ENCODE results near the gene DCTN1. TPM values are rescaled to one million over a fixed set of nuclear protein-coding genes. Genes with fewer than 3 reads are reported as not detected.

The DCTN1 gene
- total RNA-seq, 1 donor from 2014 or later = 244 TPM

DNA sequence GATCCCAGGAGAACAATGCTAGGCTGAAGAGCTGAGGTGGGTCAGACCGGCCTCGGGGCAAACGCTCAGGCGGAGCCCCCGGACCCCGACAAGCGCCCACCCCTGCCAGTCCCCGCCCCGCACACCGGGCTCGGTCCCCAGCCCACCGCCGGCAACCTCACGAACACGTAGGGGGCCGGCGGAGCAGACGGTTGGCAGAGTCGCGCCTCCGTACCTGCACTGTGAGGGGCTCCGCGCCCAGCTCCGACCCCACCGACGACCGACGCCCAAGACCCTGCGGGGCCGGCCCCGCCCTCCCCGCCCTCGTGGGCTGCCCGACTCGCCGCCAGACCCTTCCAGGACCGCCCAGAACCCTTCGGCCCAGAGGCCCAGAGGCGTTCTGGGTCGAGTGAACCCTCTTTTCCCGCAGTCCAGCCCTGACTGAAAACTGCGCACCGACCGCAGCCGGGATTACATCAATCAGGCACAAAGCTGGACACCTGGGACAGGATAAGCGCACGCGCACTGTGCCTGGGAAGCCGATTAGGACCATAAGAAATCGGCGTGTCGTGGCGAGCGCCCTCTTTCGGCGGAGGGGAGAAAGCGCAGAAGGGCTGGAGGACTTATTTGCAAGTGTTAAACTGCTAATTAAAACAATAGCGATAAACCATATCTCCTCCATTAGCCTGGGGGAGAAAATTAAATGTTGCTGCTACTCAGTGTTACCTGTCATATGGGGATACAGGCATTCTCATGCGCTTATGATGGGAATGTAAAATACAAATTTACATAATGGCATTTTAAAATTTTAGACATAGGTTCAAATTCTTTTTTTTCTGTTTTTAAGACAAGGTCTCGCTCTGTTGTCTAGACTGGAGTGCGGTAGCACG is 11.7 kb upstream of the DCTN1 start:
- H3K9me3 Mint-ChIP-seq (ENCODE audit: unreplicated experiment) = no peaks in the 10 kb centered on the region
- no peaks in the 10 kb centered on the region for H3K36me3 Mint-ChIP-seq (ENCODE audit: low read depth, unreplicated experiment)
- H3K4me3 Mint-ChIP-seq (ENCODE audit: unreplicated experiment) = peak overlapping the region; percentile 97
- peak; percentile 96 for DNase-seq (ENCODE audit: low spot score)
- TF ChIP-seq, protein P1, sequence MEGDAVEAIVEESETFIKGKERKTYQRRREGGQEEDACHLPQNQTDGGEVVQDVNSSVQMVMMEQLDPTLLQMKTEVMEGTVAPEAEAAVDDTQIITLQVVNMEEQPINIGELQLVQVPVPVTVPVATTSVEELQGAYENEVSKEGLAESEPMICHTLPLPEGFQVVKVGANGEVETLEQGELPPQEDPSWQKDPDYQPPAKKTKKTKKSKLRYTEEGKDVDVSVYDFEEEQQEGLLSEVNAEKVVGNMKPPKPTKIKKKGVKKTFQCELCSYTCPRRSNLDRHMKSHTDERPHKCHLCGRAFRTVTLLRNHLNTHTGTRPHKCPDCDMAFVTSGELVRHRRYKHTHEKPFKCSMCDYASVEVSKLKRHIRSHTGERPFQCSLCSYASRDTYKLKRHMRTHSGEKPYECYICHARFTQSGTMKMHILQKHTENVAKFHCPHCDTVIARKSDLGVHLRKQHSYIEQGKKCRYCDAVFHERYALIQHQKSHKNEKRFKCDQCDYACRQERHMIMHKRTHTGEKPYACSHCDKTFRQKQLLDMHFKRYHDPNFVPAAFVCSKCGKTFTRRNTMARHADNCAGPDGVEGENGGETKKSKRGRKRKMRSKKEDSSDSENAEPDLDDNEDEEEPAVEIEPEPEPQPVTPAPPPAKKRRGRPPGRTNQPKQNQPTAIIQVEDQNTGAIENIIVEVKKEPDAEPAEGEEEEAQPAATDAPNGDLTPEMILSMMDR (IDR thresholded peaks at IDR 0.05; ENCODE audit: unreplicated experiment) = peak; percentile 95
- peaks cover 6% of the 10 kb centered on the region for H3K27me3 Mint-ChIP-seq (ENCODE audit: unreplicated experiment)
- peaks cover 7% of the 10 kb centered on the region for H3K4me1 Mint-ChIP-seq (ENCODE audit: unreplicated experiment)
- H3K27ac Mint-ChIP-seq (ENCODE audit: unreplicated experiment) = peak overlapping the region; percentile 93

DNA sequence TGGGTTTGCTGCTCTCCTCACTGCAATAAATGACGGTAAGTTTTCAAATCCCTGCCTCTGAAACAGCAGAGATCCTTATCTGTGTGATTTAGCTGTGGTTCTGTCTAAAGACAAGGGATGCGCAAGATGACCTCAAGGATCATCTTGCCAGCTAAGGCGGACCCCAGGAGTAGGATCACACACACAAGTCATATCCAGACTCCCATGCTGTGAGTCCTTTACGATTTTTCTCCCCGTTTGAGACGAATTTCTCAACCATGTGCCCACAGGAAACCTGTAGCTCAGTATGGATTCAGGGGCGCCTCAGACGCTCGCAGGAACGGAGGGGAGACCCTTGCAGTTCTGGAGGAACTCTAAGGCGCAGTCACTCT is 11.1 kb upstream of the DCTN1 start:
- no peak for DNase-seq (ENCODE audit: low spot score)
- H3K4me1 Mint-ChIP-seq (ENCODE audit: unreplicated experiment) = peaks cover 7% of the 10 kb centered on the region
- TF ChIP-seq, protein P1 (IDR thresholded peaks at IDR 0.05; ENCODE audit: unreplicated experiment) = no peak
- no peaks in the 10 kb centered on the region for H3K36me3 Mint-ChIP-seq (ENCODE audit: low read depth, unreplicated experiment)
- no peaks in the 10 kb centered on the region for H3K9me3 Mint-ChIP-seq (ENCODE audit: unreplicated experiment)
- peak overlapping the region; percentile 92 for H3K27ac Mint-ChIP-seq (ENCODE audit: unreplicated experiment)
- H3K4me3 Mint-ChIP-seq (ENCODE audit: unreplicated experiment) = peak overlapping the region; percentile 97
- peaks cover 6% of the 10 kb centered on the region for H3K27me3 Mint-ChIP-seq (ENCODE audit: unreplicated experiment)

DNA sequence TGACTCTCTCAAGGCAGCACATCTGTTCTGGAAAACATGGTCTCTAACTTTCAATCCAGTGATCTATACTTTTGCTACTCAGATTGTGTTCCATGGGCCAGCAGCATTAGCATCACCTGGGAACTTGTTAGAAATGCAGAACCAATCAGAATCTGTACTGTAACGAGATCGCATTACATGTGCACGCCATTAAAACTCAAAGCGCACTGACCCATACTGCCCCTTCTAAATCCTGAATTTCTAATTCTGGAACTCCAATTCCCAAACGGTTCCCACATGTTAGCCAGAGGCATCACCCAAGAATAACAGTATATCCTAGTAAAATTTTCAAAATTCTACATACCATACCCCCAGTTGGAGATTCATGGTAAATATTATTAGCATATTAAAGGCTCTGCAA is 10.5 kb upstream of the DCTN1 start:
- Mint-ChIP-seq H3K27me3 (ENCODE audit: unreplicated experiment) (peaks cover 6% of the 10 kb centered on the region), H3K9me3 (ENCODE audit: unreplicated experiment) (no peaks in the 10 kb centered on the region), H3K4me3 (ENCODE audit: unreplicated experiment) (peak overlapping the region; percentile 88), H3K4me1 (ENCODE audit: unreplicated experiment) (peaks cover 7% of the 10 kb centered on the region), H3K36me3 (ENCODE audit: low read depth, unreplicated experiment) (no peaks in the 10 kb centered on the region), H3K27ac (ENCODE audit: unreplicated experiment) (peak overlapping the region; percentile 6)
- TF ChIP-seq, protein P1 (IDR thresholded peaks at IDR 0.05; ENCODE audit: unreplicated experiment) = no peak
- no peak for DNase-seq (ENCODE audit: low spot score)

DNA sequence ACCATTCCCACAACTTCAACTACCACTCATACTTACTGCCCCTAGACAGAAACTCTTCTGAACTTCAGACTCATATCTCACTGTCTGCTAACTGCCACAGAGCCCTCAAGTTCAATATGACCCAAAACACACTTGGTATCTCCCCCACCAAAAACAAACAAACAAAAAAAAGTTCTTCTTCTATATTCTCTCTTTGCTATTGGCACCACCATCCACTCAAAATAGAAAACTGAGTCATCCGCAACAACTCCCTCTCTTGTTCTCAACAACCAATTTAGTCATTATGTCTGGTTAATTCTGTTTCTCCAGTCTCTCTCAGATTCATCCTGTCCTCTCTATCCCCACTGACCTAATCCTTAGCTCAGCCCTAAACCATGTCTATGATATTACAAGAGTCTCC is 7.2 kb upstream of the DCTN1 start:
- DNase-seq (ENCODE audit: low spot score) = no peak

DNA sequence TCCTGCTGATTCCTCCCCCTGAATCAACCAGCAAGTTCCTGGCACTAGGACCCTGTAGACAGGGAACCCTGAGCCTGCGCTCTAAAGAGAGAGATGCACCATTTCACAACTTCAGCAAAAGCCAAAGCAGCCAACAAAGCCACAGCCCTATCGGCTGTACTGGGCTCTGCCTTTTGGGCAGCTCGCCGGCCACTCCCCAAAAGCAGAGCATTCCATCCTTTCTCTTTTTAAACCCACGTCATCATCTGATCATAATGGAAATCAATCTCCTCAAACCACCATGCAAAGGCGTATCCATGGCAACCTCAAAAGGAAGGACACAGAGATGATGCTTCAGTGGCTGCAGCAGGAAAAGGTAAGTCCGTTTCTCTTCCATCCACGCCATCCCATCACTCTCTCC is 5.3 kb upstream of the DCTN1 start:
- no peaks in the 10 kb centered on the region for H3K27me3 Mint-ChIP-seq (ENCODE audit: unreplicated experiment)
- TF ChIP-seq, protein P1 (IDR thresholded peaks at IDR 0.05; ENCODE audit: unreplicated experiment) = no peak
- no peaks in the 10 kb centered on the region for H3K9me3 Mint-ChIP-seq (ENCODE audit: unreplicated experiment)
- no peak for DNase-seq (ENCODE audit: low spot score)
- peaks cover 5% of the 10 kb centered on the region for H3K36me3 Mint-ChIP-seq (ENCODE audit: low read depth, unreplicated experiment)
- H3K27ac Mint-ChIP-seq (ENCODE audit: unreplicated experiment) = no peak overlapping the region
- peaks cover 17% of the 10 kb centered on the region for H3K4me1 Mint-ChIP-seq (ENCODE audit: unreplicated experiment)
- no peak overlapping the region for H3K4me3 Mint-ChIP-seq (ENCODE audit: unreplicated experiment)

More for the DNA sequence above, 7.2 kb upstream of the DCTN1 start:
- H3K27ac Mint-ChIP-seq (ENCODE audit: unreplicated experiment) = no peak overlapping the region
- no peaks in the 10 kb centered on the region for H3K36me3 Mint-ChIP-seq (ENCODE audit: low read depth, unreplicated experiment)
- TF ChIP-seq, protein P1 (IDR thresholded peaks at IDR 0.05; ENCODE audit: unreplicated experiment) = no peak
- no peak overlapping the region for H3K4me3 Mint-ChIP-seq (ENCODE audit: unreplicated experiment)
- H3K9me3 Mint-ChIP-seq (ENCODE audit: unreplicated experiment) = no peaks in the 10 kb centered on the region
- H3K4me1 Mint-ChIP-seq (ENCODE audit: unreplicated experiment) = peaks cover 18% of the 10 kb centered on the region
- H3K27me3 Mint-ChIP-seq (ENCODE audit: unreplicated experiment) = peaks cover 4% of the 10 kb centered on the region

All from endothelial cell (in vitro differentiated cells).